HepG2 (cell line): ENCODE results near the gene STX4. TPM values are rescaled to one million over a fixed set of nuclear protein-coding genes. Genes with fewer than 3 reads are reported as not detected.
A peak's percentile ranks its signal among the peaks of the same experiment; 100 is the strongest.

Experiments
- NCOA5 ChIP-seq: sonication (generic); formaldehyde crosslinking; IDR thresholded peaks from 2 replicates; pipeline ENCODE4 v1.4.0; 2020; ENCODE audit warnings: missing genetic modification reagents
- TCF12 ChIP-seq, 2 experiments: fragments of 450-650 bp in 1 of 2; sonication (generic) in 1 of 2; formaldehyde crosslinking in 1 of 2; IDR thresholded peaks; 2 replicates each; pipeline versions ENCODE4 v1.6.1 to v1.8.0; 2017 to 2022; ENCODE audit warnings: antibody characterized with exemption in 1 of 2, mild to moderate bottlenecking in 1 of 2, missing genetic modification reagents in 1 of 2, moderate library complexity in 1 of 2
- WIZ ChIP-seq: sonication (generic); formaldehyde crosslinking; IDR thresholded peaks from 2 replicates; pipeline ENCODE4 v1.5.1; 2020; ENCODE audit warnings: mild to moderate bottlenecking, missing genetic modification reagents
- ZNF224 ChIP-seq: sonication (generic); formaldehyde crosslinking; IDR thresholded peaks from 2 replicates; pipeline ENCODE4 v1.5.0; 2020; ENCODE audit warnings: mild to moderate bottlenecking, missing genetic modification reagents
- ZNF326 ChIP-seq: sonication (generic); formaldehyde crosslinking; IDR thresholded peaks from 2 replicates; pipeline ENCODE4 v1.4.0; 2020; ENCODE audit warnings: missing genetic modification reagents, borderline replicate concordance
- ZNF501 ChIP-seq: sonication (generic); formaldehyde crosslinking; IDR thresholded peaks from 2 replicates; pipeline ENCODE4 v1.5.1; 2020; ENCODE audit warnings: mild to moderate bottlenecking, moderate library complexity, missing genetic modification reagents
- ZNF629 ChIP-seq: sonication (generic); formaldehyde crosslinking; conservative IDR thresholded peaks from 2 replicates; pipeline ENCODE4 v1.5.0; 2020; ENCODE audit warnings: missing genetic modification reagents
- ZNF746 ChIP-seq: sonication (generic); formaldehyde crosslinking; IDR thresholded peaks from 2 replicates; pipeline ENCODE4 v1.8.0; 2022; ENCODE audit warnings: mild to moderate bottlenecking, missing genetic modification reagents
- ZNF782 ChIP-seq: sonication (generic); formaldehyde crosslinking; IDR thresholded peaks from 2 replicates; pipeline ENCODE4 v1.4.0; 2020; ENCODE audit warnings: missing genetic modification reagents, mild to moderate bottlenecking, borderline replicate concordance
- polyA plus RNA-seq, 8 experiments: library from polyadenylated mRNA; depleted of rRNA in 3 of 8; stranded (reverse) in 7 of 8; unstranded in 1 of 8; fragments of >200 nt; fragmentation: Illumina TruSeq in 4 of 8; extraction: Trizol in 4 of 8; gene quantifications; 2 replicates each; pipeline versions ENCODE4 v1.2.1 to v1.2.3, GENCODE V29; 2011 to 2016; ENCODE audit warnings: low read depth in 4 of 8, missing spikeins in 1 of 8, mixed read lengths in 1 of 8; ENCODE audit not compliant: insufficient read depth in 1 of 8
- total RNA-seq, 5 experiments: library from RNA; depleted of rRNA; stranded (reverse); fragments of >200 nt; fragmentation: Illumina TruSeq; extraction: Trizol; gene quantifications; 2 replicates each; pipeline ENCODE4 v1.2.3, GENCODE V29; 2016; ENCODE audit warnings: low read depth in 1 of 5
- TF ChIP-seq, protein P1 (sequence below): sonication (generic); formaldehyde crosslinking; IDR thresholded peaks from 2 replicates; pipeline ENCODE4 v1.9.0; 2021; ENCODE audit warnings: mild to moderate bottlenecking, missing genetic modification reagents
- TF ChIP-seq, protein P2 (sequence below): sonication (generic); formaldehyde crosslinking; IDR thresholded peaks from 2 replicates; pipeline ENCODE4 v1.5.0; 2020; ENCODE audit warnings: mild to moderate bottlenecking, missing genetic modification reagents, borderline replicate concordance
- TF ChIP-seq, protein P3 (sequence below): IDR thresholded peaks from 2 replicates; pipeline ENCODE4 v1.6.1; 2016; ENCODE audit warnings: missing compliant biosample characterization, missing genetic modification reagents, borderline replicate concordance

The STX4 gene
- total and polyA plus RNA-seq, 2 of the 13 experiments (the other 11 are each of a cell fraction or from before 2014, with no cell fraction given): 29.2 to 34.6 TPM

DNA sequence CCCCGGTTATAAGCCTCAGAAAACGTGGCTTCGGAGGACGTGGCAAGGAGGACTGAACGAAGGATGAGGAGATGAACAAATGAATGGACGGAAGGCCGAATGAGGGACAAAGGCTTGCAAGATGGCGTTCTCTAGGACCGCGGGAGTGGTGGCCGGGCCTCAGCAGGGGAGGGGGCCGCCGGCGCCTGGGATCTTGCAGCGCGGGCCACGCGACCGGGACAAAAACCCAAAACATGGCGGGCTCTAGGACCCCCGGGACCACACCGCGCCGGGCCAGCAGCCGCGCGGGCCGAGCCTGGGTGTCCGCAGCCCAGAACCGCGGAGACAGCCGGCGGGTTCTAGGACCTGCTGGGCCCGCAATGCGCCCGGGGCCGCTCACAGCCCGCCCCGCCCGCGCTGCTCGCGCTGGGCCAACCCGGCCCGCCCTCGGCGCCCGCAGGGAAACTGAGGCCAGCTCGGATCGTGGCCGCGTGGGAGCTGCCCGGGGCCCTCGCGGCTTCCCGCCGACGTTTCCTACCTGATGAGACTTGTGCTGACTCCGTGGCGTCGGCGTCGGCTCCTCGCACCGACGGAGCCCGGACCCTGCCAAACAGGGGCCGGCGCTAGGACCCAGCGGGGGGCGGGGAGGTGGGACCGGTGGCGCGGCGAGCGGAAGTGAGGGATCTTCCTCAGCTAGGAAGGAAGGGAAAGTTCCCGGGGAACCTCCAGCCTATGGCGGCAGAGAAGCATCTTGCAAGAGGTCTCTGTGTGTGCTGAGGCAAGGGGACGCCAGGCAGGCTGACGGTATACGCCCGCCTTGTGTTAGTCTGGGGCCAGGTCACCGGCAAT, 40.0 kb downstream of the STX4 start (continued):
- TF ChIP-seq, protein P1, sequence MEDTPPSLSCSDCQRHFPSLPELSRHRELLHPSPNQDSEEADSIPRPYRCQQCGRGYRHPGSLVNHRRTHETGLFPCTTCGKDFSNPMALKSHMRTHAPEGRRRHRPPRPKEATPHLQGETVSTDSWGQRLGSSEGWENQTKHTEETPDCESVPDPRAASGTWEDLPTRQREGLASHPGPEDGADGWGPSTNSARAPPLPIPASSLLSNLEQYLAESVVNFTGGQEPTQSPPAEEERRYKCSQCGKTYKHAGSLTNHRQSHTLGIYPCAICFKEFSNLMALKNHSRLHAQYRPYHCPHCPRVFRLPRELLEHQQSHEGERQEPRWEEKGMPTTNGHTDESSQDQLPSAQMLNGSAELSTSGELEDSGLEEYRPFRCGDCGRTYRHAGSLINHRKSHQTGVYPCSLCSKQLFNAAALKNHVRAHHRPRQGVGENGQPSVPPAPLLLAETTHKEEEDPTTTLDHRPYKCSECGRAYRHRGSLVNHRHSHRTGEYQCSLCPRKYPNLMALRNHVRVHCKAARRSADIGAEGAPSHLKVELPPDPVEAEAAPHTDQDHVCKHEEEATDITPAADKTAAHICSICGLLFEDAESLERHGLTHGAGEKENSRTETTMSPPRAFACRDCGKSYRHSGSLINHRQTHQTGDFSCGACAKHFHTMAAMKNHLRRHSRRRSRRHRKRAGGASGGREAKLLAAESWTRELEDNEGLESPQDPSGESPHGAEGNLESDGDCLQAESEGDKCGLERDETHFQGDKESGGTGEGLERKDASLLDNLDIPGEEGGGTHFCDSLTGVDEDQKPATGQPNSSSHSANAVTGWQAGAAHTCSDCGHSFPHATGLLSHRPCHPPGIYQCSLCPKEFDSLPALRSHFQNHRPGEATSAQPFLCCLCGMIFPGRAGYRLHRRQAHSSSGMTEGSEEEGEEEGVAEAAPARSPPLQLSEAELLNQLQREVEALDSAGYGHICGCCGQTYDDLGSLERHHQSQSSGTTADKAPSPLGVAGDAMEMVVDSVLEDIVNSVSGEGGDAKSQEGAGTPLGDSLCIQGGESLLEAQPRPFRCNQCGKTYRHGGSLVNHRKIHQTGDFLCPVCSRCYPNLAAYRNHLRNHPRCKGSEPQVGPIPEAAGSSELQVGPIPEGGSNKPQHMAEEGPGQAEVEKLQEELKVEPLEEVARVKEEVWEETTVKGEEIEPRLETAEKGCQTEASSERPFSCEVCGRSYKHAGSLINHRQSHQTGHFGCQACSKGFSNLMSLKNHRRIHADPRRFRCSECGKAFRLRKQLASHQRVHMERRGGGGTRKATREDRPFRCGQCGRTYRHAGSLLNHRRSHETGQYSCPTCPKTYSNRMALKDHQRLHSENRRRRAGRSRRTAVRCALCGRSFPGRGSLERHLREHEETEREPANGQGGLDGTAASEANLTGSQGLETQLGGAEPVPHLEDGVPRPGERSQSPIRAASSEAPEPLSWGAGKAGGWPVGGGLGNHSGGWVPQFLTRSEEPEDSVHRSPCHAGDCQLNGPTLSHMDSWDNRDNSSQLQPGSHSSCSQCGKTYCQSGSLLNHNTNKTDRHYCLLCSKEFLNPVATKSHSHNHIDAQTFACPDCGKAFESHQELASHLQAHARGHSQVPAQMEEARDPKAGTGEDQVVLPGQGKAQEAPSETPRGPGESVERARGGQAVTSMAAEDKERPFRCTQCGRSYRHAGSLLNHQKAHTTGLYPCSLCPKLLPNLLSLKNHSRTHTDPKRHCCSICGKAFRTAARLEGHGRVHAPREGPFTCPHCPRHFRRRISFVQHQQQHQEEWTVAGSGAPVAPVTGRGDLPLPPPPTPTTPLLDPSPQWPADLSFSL (CRISPR knock-in tag): no peak
- TF ChIP-seq WIZ (no peak), ZNF782 (CRISPR knock-in tag) (no peak), ZNF501 (CRISPR knock-in tag) (no peak), NCOA5 (CRISPR knock-in tag) (no peak), ZNF326 (CRISPR knock-in tag) (no peak), ZNF629 (peak; percentile 77), ZNF224 (CRISPR knock-in tag) (no peak; the same call in 1 of the 2 replicates), ZNF746 (CRISPR knock-in tag) (peak; percentile 40; the same call in 1 of the 2 replicates), TCF12 (IDR thresholded peaks at IDR 0.05) (no peak), TCF12 (CRISPR knock-in tag; IDR thresholded peaks at IDR 0.05) (no peak; the same call in none of the 2 replicates)
- TF ChIP-seq, protein P2, sequence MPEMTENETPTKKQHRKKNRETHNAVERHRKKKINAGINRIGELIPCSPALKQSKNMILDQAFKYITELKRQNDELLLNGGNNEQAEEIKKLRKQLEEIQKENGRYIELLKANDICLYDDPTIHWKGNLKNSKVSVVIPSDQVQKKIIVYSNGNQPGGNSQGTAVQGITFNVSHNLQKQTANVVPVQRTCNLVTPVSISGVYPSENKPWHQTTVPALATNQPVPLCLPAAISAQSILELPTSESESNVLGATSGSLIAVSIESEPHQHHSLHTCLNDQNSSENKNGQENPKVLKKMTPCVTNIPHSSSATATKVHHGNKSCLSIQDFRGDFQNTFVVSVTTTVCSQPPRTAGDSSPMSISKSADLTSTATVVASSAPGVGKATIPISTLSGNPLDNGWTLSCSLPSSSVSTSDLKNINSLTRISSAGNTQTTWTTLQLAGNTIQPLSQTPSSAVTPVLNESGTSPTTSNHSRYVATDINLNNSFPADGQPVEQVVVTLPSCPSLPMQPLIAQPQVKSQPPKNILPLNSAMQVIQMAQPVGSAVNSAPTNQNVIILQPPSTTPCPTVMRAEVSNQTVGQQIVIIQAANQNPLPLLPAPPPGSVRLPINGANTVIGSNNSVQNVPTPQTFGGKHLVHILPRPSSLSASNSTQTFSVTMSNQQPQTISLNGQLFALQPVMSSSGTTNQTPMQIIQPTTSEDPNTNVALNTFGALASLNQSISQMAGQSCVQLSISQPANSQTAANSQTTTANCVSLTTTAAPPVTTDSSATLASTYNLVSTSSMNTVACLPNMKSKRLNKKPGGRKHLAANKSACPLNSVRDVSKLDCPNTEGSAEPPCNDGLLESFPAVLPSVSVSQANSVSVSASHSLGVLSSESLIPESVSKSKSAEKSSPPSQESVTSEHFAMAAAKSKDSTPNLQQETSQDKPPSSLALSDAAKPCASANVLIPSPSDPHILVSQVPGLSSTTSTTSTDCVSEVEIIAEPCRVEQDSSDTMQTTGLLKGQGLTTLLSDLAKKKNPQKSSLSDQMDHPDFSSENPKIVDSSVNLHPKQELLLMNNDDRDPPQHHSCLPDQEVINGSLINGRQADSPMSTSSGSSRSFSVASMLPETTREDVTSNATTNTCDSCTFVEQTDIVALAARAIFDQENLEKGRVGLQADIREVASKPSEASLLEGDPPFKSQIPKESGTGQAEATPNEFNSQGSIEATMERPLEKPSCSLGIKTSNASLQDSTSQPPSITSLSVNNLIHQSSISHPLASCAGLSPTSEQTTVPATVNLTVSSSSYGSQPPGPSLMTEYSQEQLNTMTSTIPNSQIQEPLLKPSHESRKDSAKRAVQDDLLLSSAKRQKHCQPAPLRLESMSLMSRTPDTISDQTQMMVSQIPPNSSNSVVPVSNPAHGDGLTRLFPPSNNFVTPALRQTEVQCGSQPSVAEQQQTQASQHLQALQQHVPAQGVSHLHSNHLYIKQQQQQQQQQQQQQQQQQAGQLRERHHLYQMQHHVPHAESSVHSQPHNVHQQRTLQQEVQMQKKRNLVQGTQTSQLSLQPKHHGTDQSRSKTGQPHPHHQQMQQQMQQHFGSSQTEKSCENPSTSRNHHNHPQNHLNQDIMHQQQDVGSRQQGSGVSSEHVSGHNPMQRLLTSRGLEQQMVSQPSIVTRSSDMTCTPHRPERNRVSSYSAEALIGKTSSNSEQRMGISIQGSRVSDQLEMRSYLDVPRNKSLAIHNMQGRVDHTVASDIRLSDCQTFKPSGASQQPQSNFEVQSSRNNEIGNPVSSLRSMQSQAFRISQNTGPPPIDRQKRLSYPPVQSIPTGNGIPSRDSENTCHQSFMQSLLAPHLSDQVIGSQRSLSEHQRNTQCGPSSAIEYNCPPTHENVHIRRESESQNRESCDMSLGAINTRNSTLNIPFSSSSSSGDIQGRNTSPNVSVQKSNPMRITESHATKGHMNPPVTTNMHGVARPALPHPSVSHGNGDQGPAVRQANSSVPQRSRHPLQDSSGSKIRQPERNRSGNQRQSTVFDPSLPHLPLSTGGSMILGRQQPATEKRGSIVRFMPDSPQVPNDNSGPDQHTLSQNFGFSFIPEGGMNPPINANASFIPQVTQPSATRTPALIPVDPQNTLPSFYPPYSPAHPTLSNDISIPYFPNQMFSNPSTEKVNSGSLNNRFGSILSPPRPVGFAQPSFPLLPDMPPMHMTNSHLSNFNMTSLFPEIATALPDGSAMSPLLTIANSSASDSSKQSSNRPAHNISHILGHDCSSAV (CRISPR knock-in tag): no peak
- TF ChIP-seq, protein P3, sequence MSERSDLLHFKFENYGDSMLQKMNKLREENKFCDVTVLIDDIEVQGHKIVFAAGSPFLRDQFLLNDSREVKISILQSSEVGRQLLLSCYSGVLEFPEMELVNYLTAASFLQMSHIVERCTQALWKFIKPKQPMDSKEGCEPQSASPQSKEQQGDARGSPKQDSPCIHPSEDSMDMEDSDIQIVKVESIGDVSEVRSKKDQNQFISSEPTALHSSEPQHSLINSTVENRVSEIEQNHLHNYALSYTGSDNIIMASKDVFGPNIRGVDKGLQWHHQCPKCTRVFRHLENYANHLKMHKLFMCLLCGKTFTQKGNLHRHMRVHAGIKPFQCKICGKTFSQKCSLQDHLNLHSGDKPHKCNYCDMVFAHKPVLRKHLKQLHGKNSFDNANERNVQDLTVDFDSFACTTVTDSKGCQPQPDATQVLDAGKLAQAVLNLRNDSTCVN (CRISPR knock-in tag): 0 out of 2 replicates have a peak, but pooled peaks have one; percentile 12
